Activated gamma-delta T cell treated with Interleukin-2 at 50 U/mL for 16 hours (primary cell): Measurements from ENCODE around the gene CHID1.

ENCODE experiments used
- DNase-seq: peaks from one replicate; pipeline ENCODE4 v3.0.0-alpha.2; 2020

Gene CHID1

DNA sequence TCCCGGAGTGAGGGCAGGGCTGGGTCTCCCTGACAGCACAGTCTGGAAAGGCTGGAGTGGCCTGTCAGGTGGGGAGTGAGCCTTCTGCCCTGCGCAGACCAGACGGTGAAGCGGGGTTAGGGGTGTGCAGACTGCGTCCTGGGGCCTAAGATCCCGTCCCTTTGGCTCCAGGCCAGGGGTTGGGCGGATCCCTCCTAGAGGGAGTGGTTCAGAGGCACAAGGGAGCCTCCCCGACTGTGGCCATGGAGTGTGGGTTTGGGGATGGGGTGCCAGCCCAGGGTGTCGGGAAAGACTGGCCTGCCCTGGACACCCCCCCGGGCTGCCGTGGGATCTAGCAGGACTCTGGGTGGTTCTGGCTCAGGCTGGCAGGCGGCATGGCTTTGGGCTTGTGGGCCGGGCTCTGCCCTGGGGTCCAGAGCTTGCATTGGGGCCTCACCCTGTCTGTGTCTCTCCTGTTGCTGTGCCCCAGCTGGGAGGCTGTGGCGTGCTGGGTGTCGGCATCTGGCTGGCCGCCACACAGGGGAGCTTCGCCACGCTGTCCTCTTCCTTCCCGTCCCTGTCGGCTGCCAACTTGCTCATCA is 48.4 kb downstream of the CHID1 start:
- DNase-seq, result no peak

DNA sequence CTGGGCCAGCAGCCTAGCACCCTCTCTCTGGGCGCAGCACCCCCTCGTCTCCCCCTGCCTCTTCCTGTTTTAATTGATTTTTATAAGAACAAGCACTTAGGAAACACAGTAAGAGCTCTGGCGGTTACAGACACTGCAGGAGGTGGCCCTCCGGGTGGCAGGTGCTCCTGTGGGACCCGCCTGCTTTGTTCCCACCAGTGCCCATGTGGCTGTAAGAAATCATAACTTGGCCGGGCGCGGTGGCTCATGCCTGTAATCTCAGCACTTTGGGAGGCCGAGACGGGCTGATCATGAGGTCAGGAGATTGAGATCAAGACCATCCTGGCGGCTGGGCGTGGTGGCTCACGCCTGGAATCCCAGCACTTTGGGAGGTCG is 49.5 kb downstream of the CHID1 start:
- DNase-seq, result no peak

DNA sequence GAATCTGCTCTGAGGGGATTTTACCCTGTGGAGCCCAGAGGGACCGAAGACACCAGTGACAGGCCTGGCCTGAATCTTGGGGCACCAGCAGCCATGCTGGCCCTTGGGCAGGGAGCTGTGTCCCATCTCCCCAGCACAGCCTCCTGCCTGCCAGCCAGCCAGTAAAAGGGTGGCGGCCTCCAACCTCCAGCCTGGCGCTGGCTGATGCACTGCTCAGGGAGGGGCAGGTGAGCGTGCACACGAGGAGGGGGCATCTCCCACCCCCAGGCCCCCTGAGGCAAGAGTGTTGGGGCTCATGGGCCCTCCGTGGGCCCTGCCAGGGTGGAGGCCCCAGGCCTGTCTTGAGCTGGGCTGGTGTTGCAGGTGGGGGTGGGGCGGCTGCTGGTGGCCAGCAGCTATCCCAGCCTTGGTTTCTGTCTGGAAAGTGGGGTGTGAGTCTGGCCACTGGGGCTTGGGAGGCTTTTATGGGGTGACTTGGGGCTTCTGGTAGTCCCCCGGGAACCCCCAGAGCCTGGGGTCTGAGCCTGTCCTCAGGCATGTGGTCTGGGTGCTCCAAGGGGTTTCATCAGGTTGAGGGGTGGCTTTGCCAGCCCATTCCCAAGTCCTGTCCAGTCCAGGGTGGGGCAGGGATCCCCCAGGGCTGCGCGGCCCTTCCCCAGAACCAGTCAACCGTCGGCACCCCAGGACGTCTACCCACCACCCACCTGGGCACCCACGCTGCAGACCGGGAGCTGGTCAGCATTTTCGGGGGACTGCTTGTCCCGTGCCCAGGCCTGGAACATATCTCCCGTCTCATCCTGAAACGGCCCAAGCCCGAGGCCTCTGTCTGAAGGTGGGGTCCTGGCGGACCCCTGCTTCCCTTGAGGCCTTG is 50.1 kb downstream of the CHID1 start:
- DNase-seq, result no peak

DNA sequence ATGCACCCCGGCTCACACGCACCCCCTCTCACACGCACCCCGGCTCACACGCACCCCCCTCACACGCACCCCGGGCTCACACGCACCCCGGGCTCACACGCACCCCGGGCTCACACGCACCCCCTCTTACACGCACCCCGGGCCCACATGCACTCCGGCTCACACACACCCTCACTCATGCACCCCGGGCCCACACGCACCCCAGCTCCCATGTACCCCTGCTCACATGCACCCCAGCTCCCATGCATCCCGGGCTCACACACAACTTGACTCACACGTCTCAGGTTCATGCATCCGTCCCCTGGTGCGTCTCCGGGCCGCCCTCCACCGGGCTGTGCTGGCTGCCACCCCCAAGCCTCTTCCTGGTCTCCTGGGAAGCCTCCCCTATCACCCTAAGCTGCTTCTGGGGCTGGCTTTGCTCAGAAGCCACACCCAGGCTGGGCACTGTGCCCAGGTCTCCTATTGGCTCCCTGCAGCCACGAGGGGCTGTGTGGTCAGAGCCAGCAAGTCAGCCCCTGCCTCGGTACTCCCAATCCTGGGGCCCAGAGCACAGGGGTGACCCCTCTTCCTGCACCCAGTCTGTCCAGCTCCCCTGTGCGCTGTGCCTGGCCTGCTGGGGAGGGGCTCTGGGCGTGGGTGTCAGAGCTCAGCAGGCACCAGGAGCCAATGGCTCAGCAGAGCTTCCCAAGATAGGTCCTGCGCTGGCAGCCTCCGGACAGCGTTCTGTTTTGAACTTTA is 51.0 kb downstream of the CHID1 start:
- no peak for DNase-seq

DNA sequence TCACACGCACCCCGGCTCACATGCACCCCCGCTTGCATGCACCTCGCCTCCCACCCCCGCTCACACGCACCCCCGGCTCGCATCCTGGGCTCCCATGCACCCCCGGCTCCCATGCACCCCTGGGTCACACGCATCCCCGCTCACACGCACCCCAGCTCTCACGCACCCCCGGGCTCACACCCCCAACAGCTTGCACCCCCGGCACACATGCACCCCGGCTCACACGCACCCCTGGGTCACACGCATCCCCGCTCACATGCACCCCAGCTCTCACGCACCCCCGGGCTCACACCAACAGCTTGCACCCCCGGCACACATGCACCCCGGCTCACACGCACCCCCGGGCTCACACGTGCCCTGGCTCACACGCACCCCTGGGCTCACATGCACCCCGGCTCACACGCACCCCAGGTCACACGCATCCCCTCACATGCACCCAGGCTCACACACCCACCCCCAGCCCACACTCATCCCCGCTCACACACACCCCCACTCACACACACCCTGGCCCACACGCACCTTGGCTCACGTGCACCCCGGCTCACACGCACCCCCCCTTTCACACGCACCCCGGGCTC is 51.8 kb downstream of the CHID1 start:
- no peak for DNase-seq

DNA sequence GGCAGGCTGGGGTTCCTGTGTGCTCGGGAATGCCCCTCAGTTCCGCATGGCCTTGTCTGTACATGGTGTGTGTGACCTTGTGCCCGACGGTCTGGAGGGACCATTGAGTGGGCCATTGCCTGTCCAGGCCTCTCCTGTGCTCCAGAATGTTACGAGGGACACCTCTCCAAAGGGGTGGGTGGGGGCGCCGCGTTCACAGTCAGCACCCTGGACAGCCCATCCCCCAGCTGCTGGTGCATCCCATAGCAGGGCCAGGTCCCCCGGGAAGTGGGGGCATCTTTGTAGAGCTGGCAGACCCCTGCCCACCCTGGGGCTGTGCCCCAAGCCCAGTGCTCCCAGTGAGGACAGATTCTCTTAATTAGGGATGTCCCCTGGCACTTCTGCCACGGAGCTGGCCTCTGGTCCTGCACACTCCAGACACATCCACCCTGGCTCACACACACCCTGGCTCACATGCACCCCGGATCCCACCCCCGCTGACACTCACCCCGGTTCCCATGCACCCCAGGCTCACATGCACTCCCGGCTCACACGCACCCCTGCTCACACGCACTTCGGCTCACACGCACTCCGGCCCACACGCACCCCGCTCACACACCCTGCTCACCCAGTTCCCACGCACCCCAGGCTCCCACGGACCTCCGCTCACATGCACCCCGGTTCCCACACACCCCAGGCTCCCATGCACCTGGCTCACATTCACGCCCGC is 52.4 kb downstream of the CHID1 start:
- no peak for DNase-seq

DNA sequence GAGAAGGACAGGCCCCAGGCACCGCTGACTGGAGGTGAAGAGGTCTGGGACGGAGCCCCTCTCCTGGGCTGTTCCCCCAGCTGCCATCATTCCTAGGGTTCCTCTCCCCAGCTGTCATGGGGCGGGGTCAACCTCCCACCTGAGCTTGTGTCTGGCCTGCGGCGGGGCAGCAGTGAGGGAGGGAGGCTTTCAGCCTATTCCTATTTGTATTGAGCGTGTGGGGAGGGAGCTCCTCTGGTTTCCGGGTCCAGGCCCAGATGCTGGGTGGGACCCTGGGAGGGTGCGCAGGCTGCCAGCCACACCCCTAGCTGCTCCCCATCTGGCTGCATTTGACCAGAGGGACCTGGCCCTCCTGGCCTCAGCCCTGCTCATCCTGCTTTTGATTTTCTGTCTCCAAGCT is 54.2 kb downstream of the CHID1 start:
- no peak for DNase-seq

DNA sequence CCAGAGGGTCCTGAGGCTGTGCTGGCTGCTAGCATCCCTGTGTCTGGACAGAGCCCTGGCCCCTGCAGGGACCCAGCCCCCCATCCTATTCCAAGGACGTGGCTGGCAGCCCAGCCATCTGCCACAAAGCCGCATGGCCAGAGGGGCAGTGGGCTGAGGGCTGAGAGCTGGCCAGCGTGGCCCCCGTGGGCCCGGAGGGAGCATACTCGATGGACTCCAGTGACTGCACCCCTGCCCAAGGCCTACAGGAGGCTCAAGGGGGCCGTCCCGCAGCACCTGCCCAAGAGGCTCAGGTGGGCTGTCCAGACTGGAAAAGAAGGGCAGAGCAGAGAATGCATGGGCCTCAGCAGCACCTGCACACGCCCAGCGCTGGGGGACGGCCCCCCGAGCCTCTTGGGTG is 54.8 kb downstream of the CHID1 start:
- DNase-seq, result no peak

DNA sequence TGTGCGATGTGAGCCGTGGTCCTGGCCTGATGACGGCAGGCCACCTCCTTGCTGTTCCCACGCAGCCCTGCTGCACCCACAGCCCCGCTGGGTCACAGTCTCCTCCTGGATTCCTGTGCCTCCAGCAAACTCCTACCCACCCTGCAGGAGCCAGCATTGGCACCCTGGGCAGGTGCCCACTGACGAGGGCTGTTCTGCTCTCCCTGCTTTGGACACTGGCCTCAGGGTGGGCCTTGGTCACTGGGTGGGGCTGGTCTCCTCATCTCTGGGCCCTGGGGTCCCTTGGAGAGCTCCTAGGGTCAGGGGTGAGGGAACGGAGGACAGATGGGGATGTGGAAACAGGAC is 55.3 kb downstream of the CHID1 start:
- no peak for DNase-seq

DNA sequence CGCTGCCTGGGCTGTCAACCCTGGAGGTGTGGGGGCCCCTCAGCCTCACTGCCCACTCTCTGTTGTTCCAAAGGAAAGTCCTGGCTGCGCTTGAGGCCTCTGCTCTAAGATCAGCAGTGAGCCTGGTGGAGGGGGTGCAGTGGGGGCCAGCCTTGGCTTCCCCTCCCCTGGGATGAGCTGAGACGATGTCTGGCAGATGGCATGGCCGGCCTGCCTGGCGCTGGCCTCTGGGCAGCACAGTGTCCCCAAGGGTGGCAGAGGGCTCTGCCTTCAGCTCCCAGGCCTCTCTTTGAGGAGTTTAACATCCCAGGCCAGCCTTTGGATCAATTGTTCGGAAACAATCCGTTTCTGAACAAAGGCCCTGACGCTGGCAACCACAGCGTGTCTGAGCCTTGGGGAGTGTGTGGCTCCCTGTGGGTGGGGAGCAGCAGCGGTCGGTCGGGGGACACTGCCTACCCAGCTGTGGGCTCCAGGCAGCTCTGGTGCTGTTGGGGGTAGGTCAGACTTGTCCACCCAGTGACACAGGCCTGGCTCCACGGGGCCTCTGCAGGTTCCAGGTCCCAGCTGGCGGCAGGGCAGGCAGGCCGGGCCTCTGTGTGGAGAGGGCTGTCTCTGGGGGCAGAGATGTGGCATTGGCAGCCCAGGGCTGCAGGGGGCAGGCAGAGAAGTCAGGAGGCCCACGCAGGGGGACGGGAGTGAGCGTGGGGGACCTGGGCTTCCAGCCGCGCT is 55.8 kb downstream of the CHID1 start:
- DNase-seq, result no peak

DNA sequence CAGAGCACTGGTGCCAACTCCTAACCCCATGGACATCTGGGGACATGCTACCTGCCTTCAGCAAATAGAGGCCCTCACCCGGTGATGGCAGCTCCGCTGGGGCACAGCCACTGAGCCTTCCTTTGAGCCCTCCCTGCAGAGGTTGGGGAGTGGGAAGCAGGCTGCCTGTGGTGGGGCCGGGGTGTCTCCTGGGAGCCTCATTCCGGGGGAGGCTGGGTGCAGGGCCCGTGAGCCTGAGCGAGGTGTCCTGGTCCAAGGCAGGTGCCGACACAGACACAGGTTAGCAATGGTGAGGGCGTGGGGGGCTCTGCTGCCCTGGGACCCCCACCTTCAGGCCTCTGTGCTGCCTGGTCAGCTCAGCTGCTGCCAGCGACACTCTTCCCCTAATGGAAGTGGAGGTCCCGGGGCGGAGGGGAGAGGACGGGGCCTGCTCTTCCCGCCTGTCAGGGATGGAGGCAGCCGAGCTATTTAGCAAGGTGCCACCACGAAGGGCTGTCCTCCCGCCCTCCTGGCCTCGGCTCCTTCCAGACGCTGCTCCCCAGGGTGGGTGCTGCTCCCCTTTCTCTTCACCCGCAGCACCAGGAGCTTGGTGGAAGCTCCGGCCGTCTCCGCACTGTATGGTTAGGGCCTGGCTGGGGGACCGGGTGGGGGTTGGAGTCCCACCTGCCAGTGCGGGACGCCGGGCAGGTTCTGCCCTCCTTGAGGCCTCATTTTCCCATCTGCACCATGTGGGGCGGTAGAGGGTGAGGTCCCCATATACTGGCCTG is 56.7 kb downstream of the CHID1 start:
- no peak for DNase-seq

DNA sequence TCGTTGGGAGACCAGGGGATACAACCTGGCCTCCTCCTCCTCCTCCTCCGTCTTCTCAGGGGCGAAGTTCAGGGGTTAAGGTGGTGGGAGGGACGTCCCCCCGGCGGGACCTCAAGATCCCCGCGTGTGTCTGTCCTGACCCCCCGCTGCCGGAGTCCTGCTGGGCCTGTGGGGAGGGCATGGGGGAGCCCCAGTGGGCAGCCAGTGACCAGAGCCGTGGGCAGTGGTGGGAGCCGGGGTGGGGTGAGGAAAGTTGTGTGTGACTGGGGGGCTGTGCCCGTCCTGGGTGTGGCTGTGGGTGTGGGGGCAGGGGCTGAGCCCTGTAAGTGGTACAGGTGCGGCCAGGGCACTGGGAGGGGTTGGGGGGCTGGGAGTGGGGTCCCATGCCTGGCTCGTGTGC is 57.8 kb downstream of the CHID1 start:
- DNase-seq, result no peak

DNA sequence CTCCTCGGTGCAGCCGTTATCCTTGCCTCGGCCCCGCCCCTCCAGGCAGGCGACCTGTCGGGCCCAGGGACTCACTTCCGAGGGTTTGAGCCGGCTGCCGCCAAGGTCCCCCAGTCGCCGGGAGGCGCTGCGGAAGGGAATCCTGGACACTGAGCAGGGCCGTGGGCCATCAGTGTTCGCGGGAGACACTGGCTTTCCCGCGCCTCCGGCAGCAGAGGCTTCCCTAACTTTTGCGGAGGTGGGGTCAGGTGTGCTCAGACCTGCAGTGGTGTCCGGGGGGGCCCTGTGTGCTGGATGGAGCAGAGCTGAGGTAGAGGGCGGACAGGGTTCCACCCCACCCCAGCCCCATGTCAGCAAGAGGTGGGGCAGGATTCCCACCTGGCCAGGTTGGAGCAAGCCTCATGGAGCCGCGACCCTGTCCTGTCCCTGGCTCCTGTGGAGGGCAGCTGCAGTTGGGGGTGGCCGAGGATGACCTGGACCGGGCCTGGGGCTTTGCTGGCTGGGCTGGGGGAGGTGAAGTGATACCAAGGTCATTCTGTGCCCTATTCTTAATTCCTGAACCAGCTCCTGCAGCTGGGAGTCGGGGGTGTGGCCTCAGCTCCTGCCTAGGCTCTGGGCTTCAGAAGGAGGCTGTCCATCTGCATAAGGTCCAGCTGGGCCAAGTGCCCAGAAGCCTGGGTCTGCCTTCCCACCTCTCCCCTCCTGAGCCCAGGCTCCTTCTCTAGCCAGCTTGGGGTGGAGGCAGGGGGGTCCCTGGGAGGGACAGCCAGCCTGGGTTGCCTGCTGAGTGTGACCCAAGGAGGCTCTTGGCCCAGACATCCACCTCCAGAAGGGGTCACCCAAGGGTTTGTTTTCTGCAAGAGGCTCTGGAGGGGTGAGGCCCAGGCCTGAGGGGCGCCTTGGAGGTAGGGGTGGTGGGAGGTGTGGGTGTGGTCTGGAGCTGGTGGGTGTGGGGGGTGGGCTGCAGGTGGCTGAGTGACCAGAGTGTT is 59.5 kb downstream of the CHID1 start:
- no peak for DNase-seq

DNA sequence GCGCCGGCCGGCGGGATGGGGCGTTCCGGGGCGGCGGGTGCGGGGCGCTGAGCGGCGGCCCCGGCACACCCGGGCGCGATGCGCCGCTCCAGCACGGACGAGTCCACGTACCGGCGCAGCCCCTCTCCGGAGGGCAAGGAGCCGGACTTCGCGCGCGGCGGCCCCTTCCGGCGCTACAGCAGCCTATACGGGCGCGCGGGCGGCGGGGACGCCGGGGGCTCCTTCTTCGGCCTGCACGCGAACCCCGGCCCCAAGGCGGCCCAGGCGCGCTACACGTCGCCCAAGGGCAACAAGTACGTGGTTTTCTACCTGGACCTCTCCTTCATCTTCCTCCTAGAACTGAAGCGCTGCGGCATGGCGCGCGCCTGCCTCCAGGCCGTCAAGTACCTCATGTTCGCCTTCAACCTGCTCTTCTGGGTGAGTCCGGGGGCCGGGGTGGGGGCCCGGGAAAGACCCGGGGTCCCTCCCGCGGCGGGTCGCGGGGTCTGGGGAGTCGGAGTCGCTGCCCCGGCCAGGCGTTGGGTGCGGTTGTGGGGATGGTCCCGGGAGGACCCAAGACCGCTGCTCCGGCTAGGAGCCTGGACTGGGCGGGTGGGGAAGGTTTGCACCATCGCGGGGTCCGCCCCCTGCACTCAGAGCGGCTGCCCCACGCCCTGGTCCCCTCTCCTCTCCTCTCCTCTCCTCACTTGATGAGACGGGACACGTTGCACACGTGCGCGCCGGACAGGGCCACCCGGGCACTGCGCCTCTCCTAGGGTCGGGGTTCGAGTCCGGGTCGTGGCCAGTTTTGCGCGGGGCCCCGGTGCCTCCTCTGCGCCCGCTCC is 60.4 kb downstream of the CHID1 start:
- DNase-seq, result no peak

DNA sequence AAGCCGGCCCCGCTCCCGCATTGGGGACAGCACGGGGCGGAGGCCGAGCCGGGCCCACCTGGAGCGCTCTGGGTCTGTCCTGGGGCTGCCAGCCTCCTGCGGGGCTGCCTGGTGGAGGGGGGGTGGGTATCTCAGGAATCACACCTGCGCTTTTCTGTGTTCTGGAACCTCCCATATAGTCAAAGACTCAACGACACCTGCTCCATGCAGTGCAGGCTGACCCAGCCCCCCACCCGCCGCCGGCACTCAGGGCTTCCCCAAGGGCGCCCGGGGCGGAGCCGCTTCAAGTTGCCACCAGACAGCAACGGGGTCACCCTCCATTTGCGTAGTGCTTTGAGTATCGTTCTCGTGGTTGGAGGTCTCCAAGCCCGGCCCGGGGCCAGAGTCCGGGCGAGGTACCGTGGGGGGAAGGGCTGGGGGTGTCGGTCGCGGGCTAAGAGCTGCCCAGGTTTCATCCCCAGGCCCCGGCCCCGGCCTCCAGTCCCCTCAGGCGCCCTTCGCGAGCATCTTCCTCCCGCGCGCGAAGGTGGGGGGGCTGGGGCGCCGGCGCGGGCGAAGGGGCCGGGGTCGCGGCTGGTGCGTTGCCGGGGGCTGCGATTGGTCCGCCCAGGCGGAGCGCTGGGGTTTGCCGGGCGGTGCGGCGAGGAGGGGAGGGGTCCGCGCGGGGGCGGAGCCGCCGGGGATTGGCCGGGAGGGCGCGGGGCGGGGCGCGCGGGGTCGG is 61.3 kb downstream of the CHID1 start:
- no peak for DNase-seq

DNA sequence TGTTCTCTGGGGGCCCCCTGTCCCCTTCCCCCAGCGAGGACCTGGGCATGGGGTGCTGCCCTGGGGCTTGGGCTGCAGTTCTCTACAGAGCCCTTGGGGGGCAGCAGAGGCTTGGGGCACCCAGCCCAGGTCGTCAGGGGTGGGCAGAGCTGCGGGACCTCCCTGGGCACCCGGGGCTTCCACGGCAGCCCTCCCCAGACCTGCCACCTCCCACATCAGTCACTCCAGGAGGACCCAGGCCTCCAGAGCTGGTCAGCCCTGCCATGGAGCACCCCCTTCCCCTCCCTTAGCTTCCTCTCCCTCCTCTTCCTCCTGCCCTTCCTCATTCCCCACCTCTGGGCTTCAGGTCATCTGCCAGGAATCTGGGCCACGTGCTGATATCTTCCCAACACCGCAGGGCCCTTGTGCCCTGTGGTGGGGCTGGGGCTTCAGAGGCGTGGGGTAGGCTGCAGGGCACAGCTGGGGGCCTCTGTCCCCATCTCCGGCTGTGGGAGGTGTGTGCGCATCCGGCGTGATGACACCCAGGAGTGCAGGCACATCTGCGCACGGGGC is 62.2 kb downstream of the CHID1 start:
- peak; percentile 67 for DNase-seq

DNA sequence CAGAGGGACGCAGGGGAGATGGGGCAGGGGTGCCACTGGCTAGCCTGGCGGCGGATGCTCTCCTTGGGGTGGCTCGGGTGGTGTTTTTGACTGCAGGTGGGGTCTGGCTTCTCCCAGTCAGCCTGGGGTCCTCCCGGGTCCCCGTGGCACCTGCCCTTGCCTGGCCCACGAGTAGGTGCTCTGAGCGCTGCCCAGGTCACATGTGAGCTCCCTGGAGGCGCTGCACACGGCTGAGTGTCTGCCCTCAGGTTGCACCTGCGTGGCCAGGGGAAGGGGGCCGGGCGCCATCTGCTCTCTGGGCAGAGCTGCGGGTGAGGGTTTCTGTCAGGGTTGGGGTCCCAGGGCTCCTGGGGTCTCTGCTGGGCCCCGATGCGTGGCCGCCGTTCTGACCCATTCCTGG is 62.7 kb downstream of the CHID1 start:
- no peak for DNase-seq

DNA sequence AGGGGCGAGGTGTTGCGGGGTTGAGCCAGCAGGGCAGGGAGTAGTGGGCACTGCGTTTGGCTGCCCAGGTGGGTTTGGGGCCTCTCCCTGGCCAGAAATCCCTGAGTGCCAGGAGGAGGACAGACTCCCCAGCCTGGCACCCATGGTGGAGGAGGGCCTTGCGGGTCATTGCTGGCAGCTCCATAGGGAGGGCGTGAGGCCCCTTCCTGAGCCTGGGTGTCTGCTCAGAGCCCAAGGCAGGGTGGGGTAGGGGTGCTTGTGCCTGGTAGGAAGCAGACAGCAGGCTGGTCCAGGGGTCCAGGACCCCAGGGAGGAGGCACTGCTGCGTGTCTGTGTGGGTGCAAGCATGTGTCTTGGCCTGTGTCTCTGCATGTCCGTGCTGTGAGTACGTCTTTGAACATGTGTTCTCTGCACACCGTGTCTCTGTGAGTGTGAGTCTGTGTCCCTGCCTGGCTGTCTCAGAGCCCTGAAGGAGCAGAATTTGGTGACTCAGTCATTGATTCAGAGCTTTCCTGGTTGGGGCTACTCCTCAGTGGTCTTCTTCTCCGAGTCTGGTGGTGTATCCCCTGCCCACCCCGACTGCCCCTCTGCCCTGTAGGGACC is 64.0 kb downstream of the CHID1 start:
- DNase-seq, result no peak
